IPS DF 6.9 (cell line): ENCODE measurements around the gene MPHOSPH8.

Source experiments
- DNase-seq: peaks from one replicate; pipeline ENCODE4 v3.0.0-alpha.2; 2013; ENCODE audit warnings: low read depth, low spot score
- H3K27ac ChIP-seq: one replicate; pipeline ENCODE4 v1.5.1; 2013; ENCODE audit warnings: low read length, control low read depth
- H3K27me3 ChIP-seq: 2 replicates; pipeline ENCODE4 v1.6.1; 2013; ENCODE audit warnings: mild to moderate bottlenecking, low read length; ENCODE audit not compliant: control insufficient read depth, insufficient read depth
- H3K36me3 ChIP-seq: 2 replicates; pipeline ENCODE4 v1.6.1; 2013; ENCODE audit warnings: low read length; ENCODE audit not compliant: control insufficient read depth, insufficient read depth
- H3K4me1 ChIP-seq: 2 replicates; pipeline ENCODE4 v1.6.1; 2013; ENCODE audit warnings: low read length; ENCODE audit not compliant: control insufficient read depth, insufficient read depth
- H3K4me3 ChIP-seq: 2 replicates; pipeline ENCODE4 v1.5.1; 2013; ENCODE audit warnings: mild to moderate bottlenecking, low read length
- H3K9me3 ChIP-seq: 2 replicates; pipeline ENCODE4 v1.6.1; 2013; ENCODE audit warnings: low read length, inconsistent platforms; ENCODE audit not compliant: control insufficient read depth, insufficient read depth
- WGBS: extraction: QIAGEN DNeasy Blood & Tissue Kit; methylation state at CpG from one replicate; pipeline ENCODE4 v1.1.7; 2013; ENCODE audit warnings: mixed read lengths, missing lambda C conversion rate; ENCODE audit not compliant: insufficient read length, insufficient coverage; 5-methylcytosine and 5-hydroxymethylcytosine counted together

Gene MPHOSPH8

DNA sequence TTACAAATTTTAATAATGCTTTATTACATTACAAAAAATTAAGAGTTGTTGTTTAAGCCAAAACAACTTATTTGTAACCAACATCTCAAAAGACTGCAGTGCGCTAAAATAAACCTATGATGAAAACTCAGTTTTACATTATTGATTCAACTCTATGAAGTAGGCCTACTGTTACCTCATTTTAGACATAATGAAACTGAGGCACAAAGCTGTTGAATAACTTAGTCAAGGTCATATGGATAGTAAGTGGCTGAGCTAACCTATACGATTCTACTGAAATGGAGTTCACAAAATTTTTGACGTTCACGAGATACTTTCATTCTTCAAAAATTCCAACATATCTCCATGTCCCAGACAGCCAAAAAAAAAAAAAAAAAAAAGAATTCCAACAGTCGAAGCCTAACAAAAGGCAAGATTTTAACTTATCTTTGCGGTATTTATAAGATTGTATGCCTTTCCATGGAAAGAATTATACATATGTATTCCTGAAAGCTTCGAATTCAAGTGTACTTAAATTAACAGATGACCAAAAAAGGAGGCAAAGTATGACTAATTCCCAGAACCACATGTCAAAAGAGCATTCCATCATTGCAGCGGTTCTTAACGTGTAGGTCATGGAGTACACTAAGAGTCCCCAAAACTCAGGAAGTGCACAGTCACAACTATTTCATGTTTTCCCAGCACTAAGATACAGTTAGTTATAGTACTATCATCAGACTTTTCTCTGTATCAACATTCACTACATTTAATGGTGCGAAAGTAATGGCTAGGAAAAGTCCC is 79.9 kb downstream of the MPHOSPH8 start:
- no peaks in the 10 kb centered on the region for H3K27me3 ChIP-seq
- H3K27ac ChIP-seq: no peak overlapping the region
- no peak for DNase-seq
- H3K9me3 ChIP-seq: no peaks in the 10 kb centered on the region
- no peaks in the 10 kb centered on the region; the same call in 1 of the 2 replicates for H3K36me3 ChIP-seq
- H3K4me3 ChIP-seq: no peak overlapping the region
- WGBS: no CpG with 5 or more reads among the region's 10 CpGs
- no peaks in the 10 kb centered on the region for H3K4me1 ChIP-seq

DNA sequence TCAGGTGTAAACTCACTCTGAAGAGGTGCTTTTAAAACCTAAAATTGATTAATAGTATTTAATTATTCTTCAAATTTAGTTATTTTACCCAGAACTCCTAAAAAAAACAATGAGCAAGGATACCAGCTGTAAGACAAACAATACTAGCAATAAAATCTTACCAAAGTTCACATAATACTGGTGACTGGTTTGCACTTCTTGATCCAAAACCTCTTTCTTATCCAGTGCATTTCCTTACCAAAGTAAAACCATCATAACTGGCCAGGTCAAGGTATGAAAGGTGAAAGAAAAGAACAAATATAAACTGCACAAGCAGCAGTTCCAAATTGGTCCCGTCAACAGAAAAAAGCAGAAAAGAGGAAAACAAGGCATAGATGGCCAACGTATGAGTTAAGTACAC is 86.6 kb downstream of the MPHOSPH8 start:
- no peaks in the 10 kb centered on the region for H3K36me3 ChIP-seq
- no peak overlapping the region for H3K4me3 ChIP-seq
- no peak overlapping the region for H3K27ac ChIP-seq
- H3K27me3 ChIP-seq: no peaks in the 10 kb centered on the region
- H3K9me3 ChIP-seq: no peaks in the 10 kb centered on the region
- WGBS: no CpG with 5 or more reads among the region's 2 CpGs
- no peak for DNase-seq
- H3K4me1 ChIP-seq: no peaks in the 10 kb centered on the region
